Naive B cell (primary cell): ENCODE measurements around the gene GLS. TPM values are rescaled to one million over a fixed set of nuclear protein-coding genes. Genes with fewer than 3 reads are reported as not detected.
A peak's percentile ranks its signal among the peaks of the same experiment; 100 is the strongest.

Experiments
- ATAC-seq, 2 donors: fragments of 150-1000 bp; cut with Tn5 transposase; 2 replicates each; pipeline ENCODE4 v1.10.0; 2021; ENCODE audit warnings: low read depth in 2 of 2, mild to moderate bottlenecking in 2 of 2, moderate library complexity in 2 of 2
- DNase-seq: peaks from one replicate; pipeline ENCODE4 v3.0.0; 2022
- H3K27ac Mint-ChIP-seq, 6 donors: one replicate each; pipeline ENCODE4 v1.8.0; 2020 to 2022; ENCODE audit warnings: mild to moderate bottlenecking in 6 of 6, mixed read lengths in 6 of 6, moderate library complexity in 5 of 6, inconsistent platforms in 2 of 6
- H3K27me3 Mint-ChIP-seq, 3 donors: one replicate each; pipeline ENCODE4 v1.8.0; 2021 to 2022; ENCODE audit warnings: mixed read lengths in 3 of 3, mild to moderate bottlenecking in 1 of 3
- H3K36me3 Mint-ChIP-seq, 2 donors: one replicate each; pipeline ENCODE4 v1.8.0; 2020 to 2022; ENCODE audit warnings: mixed read lengths in 2 of 2, inconsistent platforms in 1 of 2, mild to moderate bottlenecking in 1 of 2
- H3K4me1 Mint-ChIP-seq, 3 donors: one replicate each; pipeline ENCODE4 v1.8.0; 2020 to 2022; ENCODE audit warnings: mixed read lengths in 3 of 3, inconsistent platforms in 1 of 3, mild to moderate bottlenecking in 1 of 3, moderate library complexity in 1 of 3
- H3K4me3 Mint-ChIP-seq, 8 donors: one replicate each; pipeline ENCODE4 v1.8.0; 2020 to 2022; ENCODE audit warnings: mild to moderate bottlenecking in 8 of 8, mixed read lengths in 8 of 8, moderate library complexity in 8 of 8, inconsistent platforms in 2 of 8
- H3K9me3 Mint-ChIP-seq, 7 donors: one replicate each; pipeline ENCODE4 v1.8.0; 2020 to 2022; ENCODE audit warnings: mixed read lengths in 7 of 7, mild to moderate bottlenecking in 5 of 7, inconsistent platforms in 2 of 7, moderate library complexity in 1 of 7
- polyA plus RNA-seq, 6 donors: library from polyadenylated mRNA; unstranded; fragments of 300-500 nt; fragmentation: Illumina TruSeq; gene quantifications; one replicate each; pipeline ENCODE4 v1.2.3, GENCODE V29; 2021; ENCODE audit warnings: low read depth in 6 of 6

GLS gene
- polyA plus RNA-seq, 6 donors from 2014 or later = 15.6 to 48.3 (median 40.0) TPM

- ATAC-seq (no peak), DNase-seq (no peak)
- Mint-ChIP-seq H3K9me3 (no peaks in the 10 kb centered on the region), H3K27me3 (no peaks in the 10 kb centered on the region), H3K4me1 (no peaks in the 10 kb centered on the region), H3K36me3 (peaks cover 0 to 14% of the 10 kb centered on the region in 2 donors), H3K4me3 (no peak overlapping the region), H3K27ac (peak overlapping the region in 2 of 6 donors; percentile 21 to 26)
Observed at GRCh38 chr2:190904640-190905261, 24.1 kb downstream of the GLS start.

- ATAC-seq (no peak), DNase-seq (no peak)
- peak overlapping the region in 2 of 6 donors; percentile 36 to 64 for H3K27ac Mint-ChIP-seq
- H3K4me3 Mint-ChIP-seq = no peak overlapping the region
- no peaks in the 10 kb centered on the region for H3K9me3 Mint-ChIP-seq
- peaks cover 0 to 14% of the 10 kb centered on the region in 2 donors for H3K36me3 Mint-ChIP-seq
- no peaks in the 10 kb centered on the region for H3K4me1 Mint-ChIP-seq
- no peaks in the 10 kb centered on the region for H3K27me3 Mint-ChIP-seq
Observed at GRCh38 chr2:190908532-190908931, 27.9 kb downstream of the GLS start.

GRCh38 chr2:190909680-190910079 lies 29.1 kb downstream of the GLS start:
- peak overlapping the region in 1 of 6 donors; percentile 16 for H3K27ac Mint-ChIP-seq
- H3K27me3 Mint-ChIP-seq = no peaks in the 10 kb centered on the region
- H3K9me3 Mint-ChIP-seq = no peaks in the 10 kb centered on the region
- DNase-seq = no peak
- H3K4me3 Mint-ChIP-seq = no peak overlapping the region
- H3K4me1 Mint-ChIP-seq = no peaks in the 10 kb centered on the region
- H3K36me3 Mint-ChIP-seq = peaks cover 0 to 14% of the 10 kb centered on the region in 2 donors
- ATAC-seq = no peak

DNA sequence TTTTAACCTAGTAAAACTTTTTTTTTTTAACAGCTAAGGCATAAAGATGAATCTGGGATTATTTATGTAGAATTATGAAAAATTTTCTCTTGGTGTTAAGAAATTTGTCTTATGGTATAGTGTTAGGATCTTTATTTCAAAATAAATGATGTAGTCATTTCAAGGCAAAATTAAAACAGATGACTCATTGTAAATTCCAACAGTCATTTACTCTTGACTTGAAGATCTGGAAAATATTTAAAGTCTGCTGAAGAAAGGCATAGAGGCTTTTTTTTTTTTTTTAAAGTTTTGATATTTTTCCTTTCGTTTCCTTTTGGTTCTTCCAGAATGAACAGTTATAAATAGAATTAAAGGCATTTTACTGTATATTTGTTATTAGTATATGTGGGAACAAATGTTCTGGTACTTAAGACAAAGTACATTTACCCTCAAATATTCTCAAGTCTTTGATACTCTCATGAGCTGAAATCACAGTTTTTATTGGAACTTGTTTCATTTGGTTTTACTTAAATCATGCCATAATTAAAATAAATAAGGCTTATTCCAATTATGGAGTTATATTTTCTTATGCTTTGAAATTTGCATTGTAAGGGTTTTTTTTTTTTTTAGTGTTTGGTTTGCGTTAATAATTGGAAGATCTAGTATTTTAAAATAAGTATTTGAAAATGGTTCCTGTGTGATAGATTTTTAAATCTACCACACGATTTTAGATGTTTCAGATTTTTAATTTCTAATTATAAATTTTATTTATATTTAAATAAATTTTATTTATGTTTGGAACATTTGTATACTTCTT lies 29.9 kb downstream of the GLS start:
- Mint-ChIP-seq H3K27me3 (no peaks in the 10 kb centered on the region), H3K4me1 (no peaks in the 10 kb centered on the region), H3K4me3 (no peak overlapping the region), H3K27ac (peak overlapping the region in 2 of 6 donors; percentile 16 to 36), H3K9me3 (no peaks in the 10 kb centered on the region), H3K36me3 (peaks cover 0 to 13% of the 10 kb centered on the region in 2 donors)
- ATAC-seq (no peak), DNase-seq (no peak)

DNA sequence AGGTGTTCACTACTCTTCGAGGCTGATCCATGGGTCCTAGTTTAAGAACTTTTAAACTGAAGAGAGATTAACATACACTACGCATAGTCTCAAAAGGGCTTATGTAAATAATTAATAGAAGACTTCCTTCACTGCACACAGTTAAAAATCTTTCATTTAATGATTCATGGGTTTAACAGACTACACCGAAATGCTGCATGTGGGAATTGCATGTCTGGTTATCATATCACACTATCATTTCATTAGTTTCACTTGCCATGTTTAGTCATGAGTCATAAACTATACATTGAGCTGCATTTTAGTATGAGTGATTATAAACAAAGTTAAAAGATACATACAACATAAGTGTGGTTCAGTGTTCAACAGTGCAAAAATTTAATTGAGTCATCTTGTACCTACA lies 31.2 kb downstream of the GLS start:
- no peak overlapping the region for H3K4me3 Mint-ChIP-seq
- peaks cover 8 to 15% of the 10 kb centered on the region in 2 donors for H3K36me3 Mint-ChIP-seq
- H3K27ac Mint-ChIP-seq = peak overlapping the region in 3 of 6 donors; percentile 18 to 44 (median 34)
- H3K4me1 Mint-ChIP-seq = no peaks in the 10 kb centered on the region
- no peaks in the 10 kb centered on the region for H3K9me3 Mint-ChIP-seq
- H3K27me3 Mint-ChIP-seq = no peaks in the 10 kb centered on the region
- no peak for DNase-seq
- no peak for ATAC-seq

GRCh38 chr2:190912726-190913125 lies 32.1 kb downstream of the GLS start:
- Mint-ChIP-seq H3K36me3 (peaks cover 15 to 19% of the 10 kb centered on the region in 2 donors), H3K4me3 (no peak overlapping the region), H3K27ac (peak overlapping the region in 1 of 6 donors; percentile 56), H3K9me3 (no peaks in the 10 kb centered on the region), H3K27me3 (no peaks in the 10 kb centered on the region), H3K4me1 (no peaks in the 10 kb centered on the region)
- DNase-seq = no peak
- ATAC-seq = no peak

DNA sequence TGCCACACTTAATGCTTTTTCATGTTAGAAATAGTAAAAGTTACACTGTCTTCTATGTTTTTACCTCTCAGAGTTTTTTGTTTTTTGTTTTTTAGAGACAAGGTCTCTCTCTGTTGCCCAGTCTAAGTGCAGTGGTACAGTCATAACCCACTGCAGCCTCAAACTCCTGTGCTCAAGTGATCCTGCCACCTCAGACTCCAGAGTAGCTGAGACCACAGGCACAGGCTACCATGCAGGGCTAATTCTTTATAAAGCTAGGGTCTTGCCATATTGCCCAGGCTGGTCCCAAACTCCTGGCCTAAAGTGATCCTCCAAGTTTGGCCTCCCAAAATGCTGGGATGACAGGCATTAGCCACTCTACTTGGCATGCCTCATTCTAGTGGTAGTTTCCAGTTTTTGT lies 33.1 kb downstream of the GLS start:
- H3K4me3 Mint-ChIP-seq = no peak overlapping the region
- H3K9me3 Mint-ChIP-seq = no peaks in the 10 kb centered on the region
- no peaks in the 10 kb centered on the region for H3K27me3 Mint-ChIP-seq
- DNase-seq (no peak), ATAC-seq (no peak)
- H3K36me3 Mint-ChIP-seq = peaks cover 15 to 23% of the 10 kb centered on the region in 2 donors
- H3K27ac Mint-ChIP-seq = peak overlapping the region in 3 of 6 donors; percentile 32 to 62 (median 51)
- peaks cover 0 to 2% (median 0%) of the 10 kb centered on the region in 3 donors for H3K4me1 Mint-ChIP-seq

DNA sequence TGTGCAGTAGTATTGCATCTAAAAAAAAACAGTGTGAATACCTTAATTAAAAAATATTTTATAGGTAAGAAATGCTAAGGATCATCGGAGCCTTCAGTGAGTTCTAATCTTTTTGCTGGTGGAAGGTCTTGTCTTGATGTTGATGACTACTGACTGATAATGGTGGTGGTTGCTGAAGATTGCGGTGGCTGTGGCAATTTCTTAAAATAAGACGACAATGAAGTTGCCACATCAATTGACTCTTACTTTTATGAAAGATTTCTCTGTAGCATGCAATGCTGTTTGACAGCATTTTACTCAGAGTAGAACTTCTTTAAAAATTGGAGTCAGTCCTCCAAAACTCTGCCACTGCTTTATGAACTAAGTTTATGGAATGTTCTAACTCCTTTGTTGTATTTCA lies 36.2 kb downstream of the GLS start:
- peaks cover 15 to 24% of the 10 kb centered on the region in 2 donors for H3K36me3 Mint-ChIP-seq

GRCh38 chr2:190920085-190920484 lies 39.5 kb downstream of the GLS start:
- no peaks in the 10 kb centered on the region for H3K27me3 Mint-ChIP-seq
- DNase-seq = no peak
- H3K9me3 Mint-ChIP-seq = no peaks in the 10 kb centered on the region
- peaks cover 4 to 8% (median 7%) of the 10 kb centered on the region in 3 donors for H3K4me1 Mint-ChIP-seq
- peak overlapping the region in 1 of 6 donors; percentile 19 for H3K27ac Mint-ChIP-seq
- peaks cover 33 to 36% of the 10 kb centered on the region in 2 donors for H3K36me3 Mint-ChIP-seq
- H3K4me3 Mint-ChIP-seq = no peak overlapping the region
- no peak for ATAC-seq

More for the DNA sequence above, 36.2 kb downstream of the GLS start:
- peak overlapping the region in 1 of 6 donors; percentile 79 for H3K27ac Mint-ChIP-seq
- no peak for DNase-seq
- H3K4me1 Mint-ChIP-seq = peaks cover 0 to 2% (median 0%) of the 10 kb centered on the region in 3 donors
- ATAC-seq = no peak
- no peaks in the 10 kb centered on the region for H3K27me3 Mint-ChIP-seq
- H3K9me3 Mint-ChIP-seq = no peaks in the 10 kb centered on the region
- no peak overlapping the region for H3K4me3 Mint-ChIP-seq

GRCh38 chr2:190922376-190922775 lies 41.8 kb downstream of the GLS start:
- Mint-ChIP-seq H3K36me3 (peaks cover 20 to 31% of the 10 kb centered on the region in 2 donors), H3K27ac (peak overlapping the region in 2 of 6 donors; percentile 9 to 49), H3K4me1 (peaks cover 4 to 8% (median 7%) of the 10 kb centered on the region in 3 donors), H3K9me3 (no peaks in the 10 kb centered on the region), H3K27me3 (no peaks in the 10 kb centered on the region), H3K4me3 (no peak overlapping the region)
- ATAC-seq (no peak), DNase-seq (no peak)

DNA sequence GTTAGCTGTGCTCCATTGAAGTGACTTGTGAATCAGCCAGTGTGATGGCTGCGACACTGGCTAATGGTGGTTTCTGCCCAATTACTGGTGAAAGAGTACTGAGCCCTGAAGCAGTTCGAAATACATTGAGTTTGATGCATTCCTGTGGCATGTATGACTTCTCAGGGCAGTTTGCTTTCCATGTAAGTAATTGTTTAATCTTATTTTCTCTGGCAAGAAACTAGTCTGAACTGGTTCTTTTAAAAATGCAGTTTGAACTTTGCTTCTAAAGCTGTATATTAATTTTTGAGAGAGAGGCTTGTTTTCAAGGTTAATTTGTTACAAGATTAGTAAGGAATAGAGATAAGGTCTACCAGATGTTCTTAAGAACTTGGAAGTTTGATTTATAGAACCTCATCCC lies 46.7 kb downstream of the GLS start:
- H3K9me3 Mint-ChIP-seq = no peaks in the 10 kb centered on the region
- no peak for ATAC-seq
- peaks cover 15 to 26% of the 10 kb centered on the region in 2 donors for H3K36me3 Mint-ChIP-seq
- H3K4me1 Mint-ChIP-seq = peaks cover 1 to 8% (median 7%) of the 10 kb centered on the region in 3 donors
- no peak for DNase-seq
- no peak overlapping the region for H3K27ac Mint-ChIP-seq
- H3K27me3 Mint-ChIP-seq = no peaks in the 10 kb centered on the region
- H3K4me3 Mint-ChIP-seq = no peak overlapping the region

- Mint-ChIP-seq H3K9me3 (no peaks in the 10 kb centered on the region), H3K4me3 (no peak overlapping the region), H3K36me3 (peaks cover 7 to 17% of the 10 kb centered on the region in 2 donors), H3K4me1 (peaks cover 0 to 4% (median 0%) of the 10 kb centered on the region in 3 donors), H3K27me3 (no peaks in the 10 kb centered on the region), H3K27ac (no peak overlapping the region)
- no peak for DNase-seq
- ATAC-seq = no peak
Observed at GRCh38 chr2:190929919-190930318, 49.3 kb downstream of the GLS start.

GRCh38 chr2:190930411-190930810 lies 49.8 kb downstream of the GLS start:
- H3K27ac Mint-ChIP-seq = peak overlapping the region in 1 of 6 donors; percentile 54

GRCh38 chr2:190932514-190932913 lies 51.9 kb downstream of the GLS start:
- H3K4me3 Mint-ChIP-seq = no peak overlapping the region
- H3K9me3 Mint-ChIP-seq = no peaks in the 10 kb centered on the region
- ATAC-seq (no peak), DNase-seq (no peak)
- peaks cover 0 to 4% (median 0%) of the 10 kb centered on the region in 3 donors for H3K4me1 Mint-ChIP-seq
- H3K36me3 Mint-ChIP-seq = peaks cover 7 to 12% of the 10 kb centered on the region in 2 donors
- no peaks in the 10 kb centered on the region for H3K27me3 Mint-ChIP-seq
- no peak overlapping the region for H3K27ac Mint-ChIP-seq

More at GRCh38 chr2:190930411-190930810, 49.8 kb downstream of the GLS start:
- DNase-seq = no peak
- no peak overlapping the region for H3K4me3 Mint-ChIP-seq
- no peak for ATAC-seq
- H3K4me1 Mint-ChIP-seq = peaks cover 0 to 4% (median 0%) of the 10 kb centered on the region in 3 donors
- H3K9me3 Mint-ChIP-seq = no peaks in the 10 kb centered on the region
- H3K36me3 Mint-ChIP-seq = peaks cover 7 to 17% of the 10 kb centered on the region in 2 donors
- no peaks in the 10 kb centered on the region for H3K27me3 Mint-ChIP-seq
